Germinal center (tissue), 1 donor: ENCODE data around the gene SVIL.

Experiments used
- DNase-seq: peaks from one replicate; pipeline ENCODE4 v3.0.0; 2012; ENCODE audit warnings: mixed read lengths, low spot score

The SVIL gene, protein sequence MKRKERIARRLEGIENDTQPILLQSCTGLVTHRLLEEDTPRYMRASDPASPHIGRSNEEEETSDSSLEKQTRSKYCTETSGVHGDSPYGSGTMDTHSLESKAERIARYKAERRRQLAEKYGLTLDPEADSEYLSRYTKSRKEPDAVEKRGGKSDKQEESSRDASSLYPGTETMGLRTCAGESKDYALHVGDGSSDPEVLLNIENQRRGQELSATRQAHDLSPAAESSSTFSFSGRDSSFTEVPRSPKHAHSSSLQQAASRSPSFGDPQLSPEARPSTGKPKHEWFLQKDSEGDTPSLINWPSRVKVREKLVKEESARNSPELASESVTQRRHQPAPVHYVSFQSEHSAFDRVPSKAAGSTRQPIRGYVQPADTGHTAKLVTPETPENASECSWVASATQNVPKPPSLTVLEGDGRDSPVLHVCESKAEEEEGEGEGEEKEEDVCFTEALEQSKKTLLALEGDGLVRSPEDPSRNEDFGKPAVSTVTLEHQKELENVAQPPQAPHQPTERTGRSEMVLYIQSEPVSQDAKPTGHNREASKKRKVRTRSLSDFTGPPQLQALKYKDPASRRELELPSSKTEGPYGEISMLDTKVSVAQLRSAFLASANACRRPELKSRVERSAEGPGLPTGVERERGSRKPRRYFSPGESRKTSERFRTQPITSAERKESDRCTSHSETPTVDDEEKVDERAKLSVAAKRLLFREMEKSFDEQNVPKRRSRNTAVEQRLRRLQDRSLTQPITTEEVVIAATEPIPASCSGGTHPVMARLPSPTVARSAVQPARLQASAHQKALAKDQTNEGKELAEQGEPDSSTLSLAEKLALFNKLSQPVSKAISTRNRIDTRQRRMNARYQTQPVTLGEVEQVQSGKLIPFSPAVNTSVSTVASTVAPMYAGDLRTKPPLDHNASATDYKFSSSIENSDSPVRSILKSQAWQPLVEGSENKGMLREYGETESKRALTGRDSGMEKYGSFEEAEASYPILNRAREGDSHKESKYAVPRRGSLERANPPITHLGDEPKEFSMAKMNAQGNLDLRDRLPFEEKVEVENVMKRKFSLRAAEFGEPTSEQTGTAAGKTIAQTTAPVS (N-terminal part only)

DNA sequence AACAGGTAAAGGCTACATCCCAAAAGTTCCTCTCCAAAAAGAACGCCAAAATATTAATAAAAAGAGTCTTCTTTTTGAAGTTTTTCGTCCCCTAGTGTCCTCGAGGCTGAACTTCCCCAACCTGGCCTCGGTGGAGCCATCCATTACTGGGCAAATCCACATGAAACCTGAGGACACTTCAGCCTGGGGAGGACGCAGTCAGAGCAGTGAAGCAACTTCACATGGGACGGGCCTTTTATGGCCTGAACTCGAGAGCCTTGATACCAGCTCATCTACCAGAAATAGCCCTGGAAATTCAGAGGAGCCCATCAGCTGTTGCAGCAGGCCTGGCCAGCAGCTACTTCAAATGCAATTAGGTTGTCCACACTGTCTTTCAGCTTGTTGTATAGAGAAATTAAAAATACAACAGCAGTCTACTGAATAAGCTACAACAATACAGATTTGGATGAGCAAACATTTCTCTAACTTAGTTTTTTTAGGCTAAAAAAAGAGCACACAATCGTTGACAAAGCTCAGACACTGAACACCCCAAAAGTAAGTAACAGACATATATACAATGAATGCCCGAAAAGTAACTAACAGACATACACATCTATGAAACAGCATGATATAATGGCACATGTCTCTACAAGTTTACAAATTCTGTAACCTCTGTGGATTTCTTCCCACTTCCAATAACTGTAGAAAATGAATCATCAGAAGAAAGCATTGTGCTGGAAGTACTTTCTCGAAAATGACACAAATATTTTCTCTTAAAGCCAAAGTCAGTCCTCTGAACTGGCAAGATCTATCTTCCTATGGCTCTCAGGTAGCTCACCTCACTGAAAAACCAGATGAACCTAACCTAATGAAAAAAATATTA is at the start of gene SVIL:
SVIL (minus strand) TSS at position 208 of the 862 bp plus-strand sequence. CDS start 79,913 bp downstream, outside the sequence.
- no peak for DNase-seq

DNA sequence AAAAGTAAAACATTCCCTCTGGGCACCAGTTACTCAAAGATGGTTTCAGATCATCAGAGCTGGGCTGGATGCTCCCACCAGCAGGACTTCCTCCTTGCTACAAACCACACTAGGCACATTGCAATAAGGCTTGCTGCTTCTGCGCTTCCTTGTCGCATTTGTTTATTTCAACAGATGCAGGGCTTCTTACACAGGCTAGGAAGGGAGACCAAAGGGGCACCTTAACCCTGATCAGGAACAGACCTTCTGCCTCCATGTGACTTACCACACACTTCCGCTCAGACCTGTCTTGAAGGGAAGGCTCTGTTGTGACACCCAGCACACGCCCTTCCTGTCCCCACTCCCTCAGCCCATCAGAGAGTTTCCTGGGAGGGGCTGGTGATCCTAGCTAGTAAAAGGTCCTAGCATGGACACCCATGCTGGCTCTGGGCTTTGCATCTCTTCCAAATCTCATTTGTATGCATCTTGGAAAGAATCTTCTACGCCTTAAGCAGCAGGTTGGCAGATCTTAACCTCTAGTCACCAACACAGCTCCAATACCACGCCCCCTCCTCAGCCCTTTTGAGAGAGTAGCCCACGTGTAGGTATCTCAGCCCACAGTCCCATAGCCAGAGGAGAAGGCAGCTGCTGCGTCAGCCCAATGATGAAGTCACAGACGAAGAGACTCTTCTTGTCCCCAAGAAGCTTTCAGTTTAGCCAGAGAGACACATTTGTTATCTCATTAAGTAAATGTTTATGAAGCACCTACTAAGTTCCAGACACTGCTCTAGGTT is 47.1 kb upstream of the SVIL start:
- no peak for DNase-seq

DNA sequence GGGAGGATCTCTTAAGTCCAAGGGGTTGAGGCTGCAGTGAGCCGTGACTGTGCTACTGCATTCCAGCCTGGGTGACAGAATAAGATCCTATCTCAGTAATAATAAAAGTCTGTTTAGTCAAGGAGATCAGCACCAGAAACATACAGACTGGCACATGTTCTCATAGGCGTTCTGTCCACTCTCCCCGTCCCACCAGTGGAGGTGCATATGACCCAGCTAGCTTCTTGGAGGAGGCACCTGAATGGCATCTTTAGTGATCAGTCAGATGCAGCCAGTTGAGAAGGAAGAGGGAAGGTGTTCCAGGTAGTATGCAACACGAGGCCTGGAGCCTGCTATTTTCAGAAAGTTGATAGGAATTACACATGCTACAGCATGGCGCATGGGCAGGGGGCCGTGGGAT is 45.3 kb upstream of the SVIL start:
- no peak for DNase-seq

DNA sequence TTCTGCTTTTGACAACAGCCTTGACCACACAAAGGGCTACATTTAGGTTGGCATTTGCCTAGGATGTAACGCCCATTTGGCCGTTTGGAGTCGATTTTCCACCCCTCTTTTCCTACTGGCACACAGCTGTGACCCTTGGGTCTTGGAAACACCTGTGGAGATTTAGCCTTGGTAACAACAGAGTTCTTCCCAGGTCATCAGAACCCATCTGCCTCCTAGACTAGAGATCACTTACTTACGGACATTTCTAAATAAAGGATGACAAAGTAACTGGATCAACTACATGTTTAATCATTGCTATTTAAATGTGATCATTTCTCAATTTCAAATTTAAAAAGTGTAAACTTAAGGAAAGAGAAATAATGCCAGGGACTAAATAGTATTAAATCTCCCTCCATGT is 42.0 kb upstream of the SVIL start:
- no peak for DNase-seq

DNA sequence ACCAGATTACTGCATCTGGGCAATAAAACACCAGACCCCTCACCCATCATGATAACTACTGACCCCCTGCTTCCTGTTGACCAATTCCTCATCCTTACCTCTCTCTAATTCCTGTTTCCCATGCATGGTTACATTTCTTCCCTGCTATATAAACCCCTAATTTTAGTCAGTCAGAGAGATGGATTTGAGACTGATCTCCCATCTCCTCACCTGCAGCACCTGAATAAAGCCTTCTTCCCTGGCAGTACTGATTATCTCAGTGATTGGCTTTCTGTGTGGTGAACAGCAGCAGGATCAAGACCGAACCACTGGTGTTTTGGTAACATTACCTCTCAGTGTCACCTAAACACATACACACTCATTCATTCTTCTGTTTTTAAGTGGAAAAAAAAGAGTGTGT is 41.2 kb upstream of the SVIL start:
- no peak for DNase-seq

DNA sequence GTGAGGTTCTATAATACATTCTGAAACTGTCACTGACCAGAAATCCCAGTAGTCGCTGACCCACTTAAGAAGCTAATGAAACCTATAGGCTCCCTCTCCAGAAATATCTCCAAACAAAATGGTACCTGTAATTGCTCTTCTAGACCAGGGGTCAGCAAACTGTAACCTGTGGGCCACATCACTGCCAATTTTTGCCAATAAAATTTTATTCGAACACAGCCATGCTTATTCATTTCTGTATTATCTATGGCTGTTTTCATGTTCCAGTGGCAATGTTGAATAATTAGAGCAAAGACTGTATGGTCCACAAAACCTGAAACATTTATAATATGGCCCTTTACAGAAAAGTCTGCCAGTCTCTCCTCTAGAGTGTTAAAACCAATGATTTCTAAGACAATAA is 37.2 kb upstream of the SVIL start:
- DNase-seq, result no peak

DNA sequence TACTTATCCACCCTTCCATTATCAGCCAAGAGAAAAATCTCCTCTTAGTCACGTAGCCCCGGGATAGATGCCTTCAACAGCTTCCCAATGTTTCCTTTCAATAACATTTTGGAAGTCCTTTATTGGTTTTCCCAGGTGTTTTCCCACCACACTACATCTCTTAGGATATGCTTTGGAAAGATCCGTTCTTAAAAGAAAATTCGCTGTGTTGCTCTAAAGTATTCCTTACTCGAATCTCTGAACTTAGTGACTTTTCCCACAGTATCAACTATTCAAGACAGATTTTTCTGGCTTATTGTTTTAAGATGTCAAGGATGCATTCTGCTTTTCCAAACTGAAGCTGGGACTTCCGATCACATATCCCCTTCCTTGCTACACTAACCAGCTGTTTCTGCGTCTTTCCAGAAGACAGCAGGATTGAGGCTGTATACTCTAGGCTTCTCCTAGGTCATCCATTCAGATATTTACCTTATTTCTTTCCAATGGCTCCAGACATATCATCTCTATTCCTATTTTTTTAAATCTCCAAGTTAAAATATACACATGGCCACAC is 36.5 kb upstream of the SVIL start:
- no peak for DNase-seq

DNA sequence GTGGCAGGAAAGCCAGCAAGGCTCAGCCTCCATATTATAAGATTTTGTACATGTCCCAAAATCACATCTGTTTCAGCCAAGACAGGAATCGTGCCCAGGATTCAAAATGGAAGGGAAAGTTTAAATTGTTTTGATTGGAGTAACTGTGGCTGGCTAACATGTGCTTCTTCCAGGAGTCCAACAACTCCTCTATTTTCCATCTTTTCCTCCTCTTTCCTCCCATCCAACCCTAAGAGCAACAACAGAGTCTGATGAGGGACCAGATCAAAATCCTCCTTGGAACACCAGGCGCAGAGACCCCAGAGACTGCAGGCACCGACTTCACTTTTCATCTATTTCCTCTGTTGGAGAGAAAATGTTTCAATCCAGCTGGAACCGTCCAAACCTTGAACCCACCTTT is 36.0 kb upstream of the SVIL start:
- no peak for DNase-seq

DNA sequence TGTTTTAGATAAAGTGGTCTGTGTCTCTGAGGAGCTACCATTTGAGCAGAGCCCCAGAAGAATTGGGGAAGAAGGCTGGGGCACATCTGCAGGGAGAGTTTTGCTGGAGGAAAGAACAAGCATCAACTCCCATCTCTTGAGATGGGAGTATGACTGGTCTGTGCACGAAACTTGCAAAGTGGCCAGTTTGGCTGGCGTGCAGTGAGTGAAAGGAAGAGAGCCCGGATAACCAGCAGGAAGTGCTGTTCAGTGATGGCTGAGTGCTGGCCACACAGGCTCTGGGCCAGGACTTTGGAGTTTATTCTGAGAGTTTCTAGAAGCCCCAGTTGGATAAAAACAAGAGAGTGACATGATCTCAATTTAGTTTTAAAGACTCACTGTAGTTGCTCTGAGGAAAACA is 34.4 kb upstream of the SVIL start:
- no peak for DNase-seq

DNA sequence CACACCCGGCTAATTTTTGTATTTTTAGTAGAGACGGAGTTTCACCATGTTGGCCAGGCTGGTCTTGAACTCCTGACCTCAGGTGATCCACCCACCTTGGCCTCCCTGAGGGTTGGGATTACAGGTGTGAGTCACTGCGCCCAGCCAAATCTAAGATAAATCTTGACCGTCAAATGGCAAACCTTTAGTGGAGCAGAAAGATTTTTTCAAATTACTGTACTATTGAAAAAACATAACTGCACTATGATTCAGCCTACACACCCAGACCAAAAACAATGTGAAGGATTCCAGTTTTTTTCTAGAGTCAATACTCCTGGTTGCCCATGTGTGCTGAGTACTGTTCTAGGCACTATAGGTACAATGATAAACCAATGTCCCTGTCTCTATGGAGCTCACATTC is 33.9 kb upstream of the SVIL start:
- DNase-seq, result no peak

DNA sequence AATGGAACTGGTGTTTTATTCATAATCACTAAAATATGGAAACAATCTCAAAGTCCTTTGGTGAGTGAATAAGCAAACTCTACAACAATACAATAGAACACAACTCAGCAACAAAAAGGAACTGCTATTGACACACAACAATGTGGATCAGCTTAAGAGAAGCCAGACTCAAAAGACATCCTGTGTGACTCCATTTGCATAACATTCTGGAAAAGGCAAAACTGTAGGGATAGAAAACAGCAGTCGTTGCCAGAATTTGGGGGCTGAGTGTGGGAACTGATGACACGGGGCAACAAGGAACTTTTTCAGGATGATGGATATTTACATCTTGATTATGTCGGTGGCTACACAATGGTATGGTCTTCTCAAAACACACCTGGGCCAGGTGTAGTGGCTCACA is 32.4 kb upstream of the SVIL start:
- no peak for DNase-seq

DNA sequence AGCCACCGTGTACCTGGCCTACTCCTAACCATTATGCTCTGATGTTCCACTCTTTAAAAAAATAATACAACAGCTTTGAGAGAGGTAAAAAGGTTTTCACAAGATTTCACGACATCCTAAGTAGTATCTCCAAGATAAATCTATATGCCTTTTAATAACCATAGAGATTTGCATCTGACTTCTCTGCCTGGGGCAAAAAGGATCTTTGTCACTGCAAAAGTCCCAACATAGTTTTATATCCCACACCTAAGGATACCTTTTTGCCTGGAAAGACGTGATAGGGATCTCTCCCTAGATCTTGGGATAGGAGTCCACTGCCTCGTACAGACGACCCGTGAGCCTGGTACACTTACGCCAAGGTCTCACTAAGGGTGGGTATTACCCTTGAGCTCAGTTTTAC is 31.4 kb upstream of the SVIL start:
- DNase-seq, result no peak

DNA sequence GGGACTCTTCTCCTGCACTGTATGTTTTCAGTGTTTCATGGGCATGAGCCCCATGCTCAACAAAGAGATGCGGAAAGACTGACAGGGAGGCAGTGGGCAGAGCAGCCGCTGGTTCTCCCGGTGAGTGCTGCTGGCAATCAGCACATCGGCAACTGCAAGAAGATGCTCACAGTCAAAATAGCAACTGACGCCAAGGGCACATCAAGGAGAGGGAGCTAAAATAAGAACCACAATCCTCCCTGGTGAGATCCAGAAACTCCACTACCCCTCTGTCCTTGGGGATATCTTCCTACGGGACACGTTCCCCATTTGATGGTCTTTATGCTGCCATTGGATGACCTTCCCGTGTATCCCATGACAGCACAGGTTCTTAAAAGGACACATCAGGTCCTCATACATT is 28.9 kb upstream of the SVIL start:
- DNase-seq, result no peak

DNA sequence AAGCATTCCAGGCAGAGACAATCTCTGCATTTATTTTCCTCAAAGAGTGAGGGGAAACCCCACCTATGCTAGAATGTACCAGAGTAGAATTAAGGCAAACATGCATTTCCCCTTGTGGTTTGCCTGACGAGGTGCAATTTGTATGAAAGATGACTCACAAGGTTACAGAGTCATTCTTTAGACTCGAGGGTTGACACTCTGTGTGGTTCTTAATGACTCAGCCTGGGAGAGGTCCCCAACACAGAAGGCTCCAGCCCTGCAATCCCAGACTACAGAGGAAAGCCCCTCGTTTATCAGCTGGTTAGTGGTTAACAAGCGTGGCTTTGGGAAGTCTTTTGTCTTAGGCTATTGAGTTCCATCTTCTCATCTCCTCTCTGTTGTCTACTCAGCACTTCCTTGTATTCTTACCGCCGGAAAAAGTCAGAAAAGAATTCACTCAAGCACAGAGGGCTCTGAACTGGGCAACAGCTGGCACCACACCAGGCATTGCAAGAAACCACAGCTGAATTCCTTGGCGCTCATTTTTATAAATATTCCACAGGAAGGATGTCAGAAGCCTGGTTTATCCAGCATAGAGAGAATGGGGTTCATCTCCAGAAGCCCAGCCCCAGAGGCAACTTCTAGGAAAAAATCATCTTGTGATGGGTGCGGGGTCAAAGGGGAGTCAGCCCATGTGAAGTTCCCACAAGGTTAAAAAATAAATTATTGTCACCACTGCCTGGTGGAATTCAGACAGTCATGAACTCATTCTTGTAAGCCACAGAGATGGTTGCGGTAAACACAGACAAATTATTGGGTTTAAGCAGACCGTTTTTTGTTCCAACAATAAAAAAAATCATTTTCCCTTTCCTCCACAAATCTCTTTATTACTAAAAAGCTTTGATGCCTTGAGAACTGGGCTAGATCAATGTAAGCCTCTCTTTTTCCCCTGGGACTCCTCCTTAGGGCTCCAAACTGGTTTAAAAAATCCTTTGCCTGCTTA is 24.5 kb upstream of the SVIL start:
- DNase-seq, result peak; percentile 14

DNA sequence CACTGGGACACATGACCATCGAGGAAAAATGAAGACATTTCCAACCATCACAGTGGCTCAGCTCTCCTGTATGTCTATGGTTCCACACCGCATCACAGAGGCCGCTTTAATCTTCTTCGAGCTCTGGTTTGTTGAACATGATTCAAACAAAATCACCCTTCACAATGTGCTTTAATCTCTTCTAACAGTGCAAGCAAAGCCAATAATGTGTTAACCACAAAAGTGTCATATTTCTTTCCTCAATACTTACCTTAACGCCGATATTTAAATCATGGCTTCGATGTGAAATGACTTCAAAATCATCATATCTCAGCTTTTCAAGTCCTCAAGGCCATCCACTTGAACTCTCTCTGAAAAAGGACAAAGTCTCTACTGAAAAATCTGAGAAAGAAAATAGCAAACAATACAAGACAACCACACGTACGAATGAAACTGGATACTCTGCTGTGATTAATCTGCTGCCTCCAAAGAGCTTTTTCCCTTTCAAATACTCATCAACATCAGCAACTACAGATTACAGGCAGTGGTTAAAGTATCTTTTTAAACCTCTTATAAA is 23.0 kb upstream of the SVIL start:
- DNase-seq, result no peak

DNA sequence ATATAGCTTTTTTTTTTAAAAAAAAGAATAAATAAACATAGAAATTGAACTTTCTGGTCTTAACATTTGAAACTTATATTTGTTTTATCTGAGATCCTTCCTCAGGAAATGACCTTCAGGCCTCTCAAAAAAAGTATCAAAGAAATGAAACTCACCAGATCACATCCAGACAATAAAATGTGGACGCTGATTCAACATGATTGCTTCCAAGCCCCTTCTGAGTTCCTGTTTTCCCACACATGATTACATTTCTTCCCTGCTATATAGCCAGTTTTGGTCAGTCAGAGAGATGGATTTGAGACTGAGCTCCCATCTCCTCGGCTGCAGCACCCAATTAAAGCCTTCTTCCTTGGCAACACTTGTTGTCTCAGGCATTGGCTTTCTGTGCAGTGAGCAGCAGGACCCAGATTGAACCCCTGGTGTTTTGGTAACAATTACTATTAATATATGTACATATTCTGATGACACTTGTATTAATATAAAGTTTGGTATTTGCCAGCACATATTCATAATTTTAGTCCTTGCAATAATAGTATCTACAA is 21.8 kb upstream of the SVIL start:
- no peak for DNase-seq

DNA sequence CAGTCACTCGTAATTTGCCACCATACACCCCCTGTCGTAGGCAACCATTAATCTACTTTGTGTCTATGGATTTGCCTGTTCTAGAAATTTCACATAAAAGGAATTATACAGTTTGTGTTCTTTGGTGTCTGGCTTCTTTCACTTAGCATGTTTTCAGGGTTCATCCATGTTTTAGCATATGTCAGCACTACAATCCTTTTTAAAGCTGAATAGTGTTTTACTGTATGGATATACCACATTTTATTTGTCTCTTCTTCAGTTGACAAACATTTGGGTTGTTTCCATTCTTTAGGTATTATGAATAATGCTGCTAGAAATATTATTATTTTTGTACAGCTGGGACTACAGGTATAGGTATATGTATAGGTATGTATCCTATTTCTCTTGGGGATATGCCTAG is 17.4 kb upstream of the SVIL start:
- DNase-seq, result no peak

DNA sequence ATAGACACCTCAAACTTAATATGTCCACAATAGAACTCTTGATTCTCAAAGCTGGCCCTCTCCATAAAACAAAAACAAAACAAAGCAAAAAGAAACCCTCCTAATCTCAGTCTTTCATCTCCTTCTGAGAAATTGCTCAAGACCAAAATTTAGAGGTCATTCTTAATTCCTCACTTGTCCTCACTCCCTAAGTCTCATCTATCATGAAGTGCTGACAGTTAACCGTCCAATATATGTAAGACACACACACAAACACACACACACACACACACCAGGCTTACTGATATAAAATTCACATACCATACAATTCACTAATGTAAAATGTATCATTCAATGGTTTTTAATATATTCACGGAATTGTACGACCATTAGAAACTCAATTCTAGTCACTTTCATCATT is 17.0 kb upstream of the SVIL start:
- no peak for DNase-seq

DNA sequence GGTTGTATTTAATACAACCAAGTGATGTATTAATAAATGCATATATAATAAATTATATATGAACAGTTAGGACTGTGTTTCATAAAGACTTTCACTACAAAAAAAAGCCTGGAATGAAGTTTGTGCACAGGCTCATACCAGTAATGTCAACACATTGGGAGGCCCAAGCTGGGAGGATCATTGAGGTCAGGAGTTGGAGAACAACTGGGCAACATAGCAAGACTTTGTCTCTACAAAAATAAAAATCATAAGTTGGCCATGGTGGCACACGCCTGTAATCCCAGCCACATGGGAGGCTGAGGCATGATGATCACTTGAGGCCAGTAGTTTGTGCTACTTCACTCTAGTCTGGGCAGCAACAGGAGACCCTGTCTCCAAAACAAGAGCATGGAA is 15.8 kb upstream of the SVIL start:
- DNase-seq, result no peak
